ENCODE data around the gene SH3GLB2.

DNA sequence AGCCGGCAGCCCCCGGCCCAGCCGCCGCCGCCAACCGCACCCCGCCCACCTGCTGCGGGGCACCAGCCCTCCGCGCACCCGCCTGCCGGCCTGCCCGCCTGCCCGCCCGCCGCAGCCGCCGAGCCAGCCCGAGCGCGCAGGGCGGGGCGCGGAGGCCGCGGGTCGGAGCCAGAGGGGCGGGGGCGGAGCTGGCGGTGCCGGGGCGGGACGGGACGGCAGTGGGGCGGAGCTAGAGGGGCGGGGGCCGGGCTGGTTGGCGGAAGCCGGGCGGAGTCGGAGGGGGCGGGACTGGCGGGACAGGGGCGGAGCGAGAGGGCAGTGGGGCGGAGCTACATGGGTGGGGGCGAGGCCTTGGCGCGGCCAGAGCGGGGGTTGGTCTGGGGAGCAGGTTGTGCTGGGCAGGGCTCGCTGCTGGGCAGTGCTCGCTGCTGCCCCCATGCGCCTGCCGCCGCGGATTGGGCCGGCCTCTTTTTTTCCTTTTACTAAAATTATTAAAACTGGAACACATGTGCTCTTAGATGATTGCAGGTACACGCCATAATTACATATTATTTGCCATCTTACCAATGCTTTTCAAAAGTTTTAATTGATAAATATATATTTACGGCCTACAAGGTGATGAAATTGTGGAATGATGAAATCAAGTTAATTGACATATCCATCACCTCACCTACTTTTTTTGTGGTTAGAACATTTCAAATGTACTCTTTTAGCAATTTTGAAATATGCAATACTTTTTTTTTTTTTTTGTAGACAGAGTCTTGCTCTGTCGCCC lies at the start of gene SH3GLB2:
- TF ChIP-seq, protein P1, sequence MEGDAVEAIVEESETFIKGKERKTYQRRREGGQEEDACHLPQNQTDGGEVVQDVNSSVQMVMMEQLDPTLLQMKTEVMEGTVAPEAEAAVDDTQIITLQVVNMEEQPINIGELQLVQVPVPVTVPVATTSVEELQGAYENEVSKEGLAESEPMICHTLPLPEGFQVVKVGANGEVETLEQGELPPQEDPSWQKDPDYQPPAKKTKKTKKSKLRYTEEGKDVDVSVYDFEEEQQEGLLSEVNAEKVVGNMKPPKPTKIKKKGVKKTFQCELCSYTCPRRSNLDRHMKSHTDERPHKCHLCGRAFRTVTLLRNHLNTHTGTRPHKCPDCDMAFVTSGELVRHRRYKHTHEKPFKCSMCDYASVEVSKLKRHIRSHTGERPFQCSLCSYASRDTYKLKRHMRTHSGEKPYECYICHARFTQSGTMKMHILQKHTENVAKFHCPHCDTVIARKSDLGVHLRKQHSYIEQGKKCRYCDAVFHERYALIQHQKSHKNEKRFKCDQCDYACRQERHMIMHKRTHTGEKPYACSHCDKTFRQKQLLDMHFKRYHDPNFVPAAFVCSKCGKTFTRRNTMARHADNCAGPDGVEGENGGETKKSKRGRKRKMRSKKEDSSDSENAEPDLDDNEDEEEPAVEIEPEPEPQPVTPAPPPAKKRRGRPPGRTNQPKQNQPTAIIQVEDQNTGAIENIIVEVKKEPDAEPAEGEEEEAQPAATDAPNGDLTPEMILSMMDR (IDR thresholded peaks at IDR 0.05 in 4 of 5, conservative IDR thresholded peaks at IDR 0.05 in 1 of 5): peak; percentile 78 to 95 (median 85)
- TF ChIP-seq POLR2A (IDR thresholded peaks at IDR 0.05): peak; percentile 56 to 78
